GM23248 (cell line): Measurements from ENCODE around the gene ELFN1. TPM values are rescaled to one million over a fixed set of nuclear protein-coding genes. Genes with fewer than 3 reads are reported as not detected.

Experiments used
- DNase-seq: peaks from one replicate; pipeline ENCODE4 v3.0.0-alpha.2; 2015
- H2AFZ ChIP-seq: fragments of 200-600 bp; sonication (generic); 2 replicates; pipeline ENCODE4 v1.6.1; 2016; ENCODE audit warnings: antibody characterized with exemption
- H3F3A ChIP-seq: fragments of 200-600 bp; sonication (generic); 2 replicates; pipeline ENCODE4 v1.6.1; 2016; ENCODE audit warnings: mild to moderate bottlenecking, antibody characterized with exemption, mixed run types; ENCODE audit not compliant: insufficient read depth
- H3K27ac ChIP-seq: fragments of 200-600 bp; sonication (generic); 2 replicates; pipeline ENCODE4 v1.5.1; 2016; ENCODE audit warnings: mild to moderate bottlenecking
- H3K27me3 ChIP-seq: fragments of 200-600 bp; sonication (generic); replicated peaks from 2 replicates; pipeline ENCODE4 v1.6.1; 2016; ENCODE audit warnings: mild to moderate bottlenecking; ENCODE audit not compliant: insufficient read depth
- H3K36me3 ChIP-seq: fragments of 200-600 bp; sonication (generic); 2 replicates; pipeline ENCODE4 v1.6.1; 2016; ENCODE audit warnings: low read depth, mild to moderate bottlenecking
- H3K4me1 ChIP-seq: fragments of 200-600 bp; sonication (generic); 2 replicates; pipeline ENCODE4 v1.6.1; 2016; ENCODE audit warnings: mild to moderate bottlenecking; ENCODE audit not compliant: insufficient read depth
- H3K4me2 ChIP-seq: fragments of 200-600 bp; sonication (generic); one replicate; pipeline ENCODE4 v1.6.1; 2016; ENCODE audit warnings: mild to moderate bottlenecking; ENCODE audit not compliant: unreplicated experiment
- H3K4me3 ChIP-seq: fragments of 200-600 bp; sonication (generic); 2 replicates; pipeline ENCODE4 v1.5.1; 2016; ENCODE audit warnings: mild to moderate bottlenecking
- H3K79me2 ChIP-seq: fragments of 200-600 bp; sonication (generic); 2 replicates; pipeline ENCODE4 v1.6.1; 2016; ENCODE audit warnings: mild to moderate bottlenecking; ENCODE audit not compliant: insufficient read depth
- H3K9ac ChIP-seq: fragments of 200-600 bp; sonication (generic); 2 replicates; pipeline ENCODE4 v1.6.1; 2016; ENCODE audit warnings: mild to moderate bottlenecking
- H3K9me2 ChIP-seq: fragments of 200-600 bp; sonication (generic); 2 replicates; pipeline ENCODE4 v1.6.1; 2016; ENCODE audit warnings: mixed run types, mild to moderate bottlenecking, moderate library complexity; ENCODE audit not compliant: insufficient read depth
- H3K9me3 ChIP-seq: fragments of 200-600 bp; sonication (generic); one replicate; pipeline ENCODE4 v1.6.1; 2017; ENCODE audit warnings: low read depth
- H4K20me1 ChIP-seq: fragments of 200-600 bp; sonication (generic); 2 replicates; pipeline ENCODE4 v1.6.0; 2016; ENCODE audit not compliant: insufficient read depth
- EZH2 ChIP-seq: fragments of 200-600 bp; sonication (generic); IDR thresholded peaks from 2 replicates; pipeline ENCODE4 v1.6.1; 2018; ENCODE audit warnings: antibody characterized with exemption, mild to moderate bottlenecking; ENCODE audit not compliant: insufficient read depth, poor library complexity, severe bottlenecking
- EZH2phosphoT487 ChIP-seq: fragments of 200-600 bp; sonication (generic); IDR thresholded peaks from 2 replicates; pipeline ENCODE4 v1.6.1; 2018; ENCODE audit warnings: antibody characterized with exemption, moderate library complexity, mild to moderate bottlenecking, low read depth; ENCODE audit not compliant: insufficient read depth
- WGBS, 2 experiments: methylation state at CpG; one replicate each; pipeline ENCODE4 v1.1.6; 2015 to 2017; ENCODE audit warnings: low lambda C conversion rate in 2 of 2, low coverage in 1 of 2; ENCODE audit errors: missing lambda C conversion rate in 2 of 2; 5-methylcytosine and 5-hydroxymethylcytosine counted together
- in situ Hi-C: fragments of 300-500 bp; cut with MboI; formaldehyde crosslinking; loops from 2 replicates; pipeline ENCODE4 v1.15.0; 2020
- polyA plus RNA-seq: library from polyadenylated mRNA; unstranded; fragments of >200 nt; fragmentation: Nextera tagmentation; extraction: Ambion mirVana; gene quantifications from 2 replicates; pipeline ENCODE4 v1.2.1, GENCODE V29; 2016
- total RNA-seq: library from RNA; depleted of rRNA; stranded (reverse); fragments of >200 nt; shearing (Covaris generic); gene quantifications from 2 replicates; pipeline ENCODE4 v1.2.3, GENCODE V29; 2014

Gene ELFN1
- total and polyA plus RNA-seq, 2 experiments from 2014 or later, result 0.13 to 6.2 TPM

GRCh38 chr7:1752771-1753563, 82.9 kb downstream of the ELFN1 start:
- Histone ChIP-seq H3K4me3 (no peak overlapping the region), H3K79me2 (no peaks in the 10 kb centered on the region), H3K9me3 (no peaks in the 10 kb centered on the region), H3K9me2 (no peaks in the 10 kb centered on the region), H3K36me3 (no peaks in the 10 kb centered on the region), H3K4me1 (no peaks in the 10 kb centered on the region), H3K27ac (no peak overlapping the region), H4K20me1 (no peaks in the 10 kb centered on the region), H2AFZ (no peak overlapping the region), H3K27me3 (peaks cover 21% of the 10 kb centered on the region), H3K4me2 (no peak overlapping the region), H3F3A (no peaks in the 10 kb centered on the region), H3K9ac (no peak overlapping the region)
- DNase-seq, result no peak
- in situ Hi-C loops, result no loop called here
- WGBS, 2 experiments, result 78 to 82% methylated on average over 20 to 21 of the region's 21 CpGs
- TF ChIP-seq EZH2phosphoT487 (no peak), EZH2 (no peak)

DNA sequence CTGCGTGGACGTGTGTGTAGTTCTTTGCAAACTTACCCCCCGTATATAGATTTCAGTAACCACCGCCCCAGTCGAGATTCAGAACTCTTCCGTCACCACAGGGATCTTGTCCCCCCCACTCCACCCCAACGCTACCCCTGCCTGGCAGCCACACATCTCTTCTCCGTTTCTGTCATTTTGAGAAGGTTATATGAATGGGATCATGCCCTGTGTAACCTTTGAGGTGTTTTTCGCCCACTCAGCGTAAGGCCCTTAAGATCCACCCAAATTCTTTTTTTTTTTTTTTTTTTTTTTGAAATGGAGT, 83.4 kb downstream of the ELFN1 start:
- Histone ChIP-seq H3K9ac (no peak overlapping the region), H4K20me1 (no peaks in the 10 kb centered on the region), H3K9me2 (no peaks in the 10 kb centered on the region), H3K4me3 (no peak overlapping the region), H3K4me1 (no peaks in the 10 kb centered on the region), H3K9me3 (no peaks in the 10 kb centered on the region), H3F3A (no peaks in the 10 kb centered on the region), H3K4me2 (no peak overlapping the region), H3K79me2 (no peaks in the 10 kb centered on the region), H3K36me3 (no peaks in the 10 kb centered on the region), H2AFZ (no peak overlapping the region), H3K27ac (no peak overlapping the region), H3K27me3 (peaks cover 21% of the 10 kb centered on the region)
- in situ Hi-C loops, result no loop called here
- TF ChIP-seq EZH2phosphoT487 (no peak), EZH2 (no peak)
- WGBS, 2 experiments, result 71 to 74% methylated on average over 10 of the region's 10 CpGs
- no peak for DNase-seq

GRCh38 chr7:1754345-1754908, 84.3 kb downstream of the ELFN1 start:
- no peaks in the 10 kb centered on the region for H3K9me3 ChIP-seq
- no peak overlapping the region for H3K9ac ChIP-seq
- no peak for TF ChIP-seq EZH2
- no peak for TF ChIP-seq EZH2phosphoT487
- no peak overlapping the region for H3K4me2 ChIP-seq
- no peaks in the 10 kb centered on the region for H4K20me1 ChIP-seq
- 35 to 48% methylated on average over 5 of the region's 5 CpGs for WGBS, 2 experiments
- no peaks in the 10 kb centered on the region for H3F3A ChIP-seq
- DNase-seq, result no peak
- H3K27ac ChIP-seq, result no peak overlapping the region
- H3K9me2 ChIP-seq, result no peaks in the 10 kb centered on the region
- in situ Hi-C loops, result no loop called here
- H3K4me3 ChIP-seq, result no peak overlapping the region
- no peaks in the 10 kb centered on the region for H3K4me1 ChIP-seq
- no peaks in the 10 kb centered on the region for H3K79me2 ChIP-seq
- H2AFZ ChIP-seq, result no peak overlapping the region
- H3K36me3 ChIP-seq, result no peaks in the 10 kb centered on the region
- H3K27me3 ChIP-seq, result peaks cover 21% of the 10 kb centered on the region

DNA sequence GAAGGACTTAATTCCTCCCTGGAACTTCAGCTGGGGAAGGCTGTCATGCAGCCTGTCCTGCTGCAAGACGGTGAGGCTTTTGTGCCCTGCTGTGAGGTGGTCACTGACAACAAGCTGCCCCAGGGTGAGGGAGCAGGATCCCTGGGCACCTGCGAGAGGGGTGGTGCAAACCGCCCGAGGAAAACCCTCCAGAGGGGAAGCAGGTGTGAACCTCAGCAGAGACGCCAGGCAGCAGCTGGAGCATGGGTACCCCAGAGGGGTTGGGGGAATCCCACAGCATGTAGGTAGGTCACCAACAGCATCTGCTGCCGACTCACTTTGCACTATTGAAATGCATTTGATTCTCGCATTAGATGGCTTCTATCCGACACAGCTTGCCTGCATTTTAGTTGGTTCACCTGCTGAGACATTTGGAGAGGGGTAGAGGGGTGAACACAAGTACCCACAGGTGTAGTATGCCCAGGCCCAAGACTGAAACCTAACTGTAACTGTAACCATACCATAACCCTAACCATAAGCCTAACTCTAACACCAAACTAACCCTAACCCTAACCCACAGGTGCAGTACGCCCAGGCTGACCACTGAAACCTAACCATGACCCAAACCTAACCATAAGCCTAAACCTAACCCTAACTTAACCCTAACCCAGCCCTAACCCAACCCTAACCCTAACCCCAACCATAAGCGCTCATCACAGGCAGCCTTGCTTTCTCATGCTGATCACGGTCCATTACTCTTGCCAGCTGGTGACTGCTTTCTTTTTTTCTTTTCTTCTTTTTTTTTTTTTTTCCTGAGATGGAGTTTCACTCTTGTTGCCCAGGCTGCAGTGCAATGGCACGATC, 85.9 kb downstream of the ELFN1 start:
- Histone ChIP-seq H3K27me3 (peaks cover 16% of the 10 kb centered on the region), H3K27ac (no peak overlapping the region), H3K9me2 (no peaks in the 10 kb centered on the region), H2AFZ (no peak overlapping the region), H3F3A (no peaks in the 10 kb centered on the region), H4K20me1 (no peaks in the 10 kb centered on the region), H3K4me3 (no peak overlapping the region), H3K79me2 (no peaks in the 10 kb centered on the region), H3K4me1 (no peaks in the 10 kb centered on the region), H3K9ac (no peak overlapping the region), H3K36me3 (no peaks in the 10 kb centered on the region), H3K9me3 (no peaks in the 10 kb centered on the region), H3K4me2 (no peak overlapping the region)
- WGBS, 2 experiments, result 77 to 85% methylated on average over 11 to 12 of the region's 12 CpGs
- TF ChIP-seq EZH2phosphoT487, result no peak
- no peak for TF ChIP-seq EZH2
- DNase-seq, result no peak
- in situ Hi-C loops, result no loop called here
